ENCODE measurements around the gene NEK4. TPM values are rescaled to one million over a fixed set of nuclear protein-coding genes. Genes with fewer than 3 reads are reported as not detected.

NEK4 gene
- total and polyA plus RNA-seq, 10 of the 15 experiments (the other 5 are each of a cell fraction or from before 2014, with no cell fraction given): 7.0 to 29.1 (median 16.4) TPM

DNA sequence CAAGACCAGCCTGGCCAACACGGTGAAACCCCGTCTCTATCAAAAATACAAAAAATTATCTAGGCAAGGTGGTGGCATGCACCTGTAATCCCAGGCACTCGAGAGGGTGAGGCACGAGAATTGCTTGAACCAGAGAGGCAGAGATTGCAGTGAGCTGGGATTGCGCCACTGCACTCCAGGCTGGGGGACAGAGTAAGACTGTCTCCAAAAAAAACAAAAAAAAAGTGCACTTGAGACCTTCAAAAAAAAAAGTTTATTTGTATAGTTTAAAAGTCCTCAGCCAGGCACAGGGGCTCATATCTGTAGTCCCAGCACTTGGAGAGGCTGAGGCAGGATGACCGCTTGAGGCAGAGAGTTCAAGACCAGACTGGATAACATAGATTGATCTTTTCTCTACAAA, 87.1 kb downstream of the NEK4 start:
- peak overlapping the region; percentile 35; the same call in 1 of the 2 replicates for H3K27ac ChIP-seq (ENCODE audit: control insufficient read depth, insufficient read depth)
- ATAC-seq: no peak
- no peak overlapping the region; the same call in 1 of the 2 replicates for H3K4me2 ChIP-seq (ENCODE audit: control insufficient read depth, insufficient read depth)
- RAD21 ChIA-PET (ENCODE audit: unreplicated experiment): interaction anchor here (1.7 kb wide), 1 partner anchor 13 kb away, joined by 6 read pairs; no protein-coding TSS in a partner anchor
- no TSS peak for BruUV-seq (replicated peaks)
- no peaks in the 10 kb centered on the region for H3K27me3 ChIP-seq (replicated peaks in 1 of 2; ENCODE audit: control insufficient read depth in 2 of 2, insufficient read depth in 2 of 2, low read length in 1 of 2)
- in situ Hi-C loops (cut with MboI): no loop called here
- no peaks in the 10 kb centered on the region for H3K9me3 ChIP-seq (replicated peaks; ENCODE audit: control insufficient read depth, insufficient read depth, low read length)
- WGBS (ENCODE audit: insufficient coverage, insufficient replicate concordance, low lambda C conversion rate, missing lambda C conversion rate): 100% methylated on average over 6 of the region's 6 CpGs
- CTCF ChIA-PET: interaction anchor here (0.7 to 2.2 kb wide), 2 partner anchors 12 to 225 kb away, joined by 3 to 9 read pairs; no protein-coding TSS in a partner anchor
- H4K20me1 ChIP-seq (ENCODE audit: control insufficient read depth, insufficient read depth): no peaks in the 10 kb centered on the region
- no peak for DNase-seq (ENCODE audit: low read depth, low spot score)
- intact Hi-C loops (cut with micrococcal nuclease; ENCODE audit: unreplicated experiment): loop anchor here (10.0 kb wide), 1 partner anchor 229 kb away; the partner anchor contains the start of genes NISCH and TNNC1
- SMC1A ChIA-PET (ENCODE audit: uncharacterized antibody, unreplicated experiment): interaction anchor here (0.7 to 1.9 kb wide), 3 partner anchors 13 to 24 kb away, joined by 4 to 8 read pairs (median 4); no protein-coding TSS in a partner anchor
- H3K4me1 ChIP-seq (ENCODE audit: control insufficient read depth, insufficient read depth, low read length): peaks cover 29% of the 10 kb centered on the region
- no peak for FAIRE-seq
- TF ChIP-seq ZNF207 (IDR thresholded peaks at IDR 0.05; ENCODE audit: borderline replicate concordance): no peak
- TF ChIP-seq ZBED1 (IDR thresholded peaks at IDR 0.05; ENCODE audit: borderline replicate concordance): no peak
- TF ChIP-seq ZZZ3 (IDR thresholded peaks at IDR 0.05; ENCODE audit: control insufficient read depth, insufficient read length, low read depth): no peak
- no peak for TF ChIP-seq NFYB (IDR thresholded peaks at IDR 0.05; ENCODE audit: insufficient read depth, low read depth, low read length)
- TF ChIP-seq JUNB (IDR thresholded peaks at IDR 0.05): no peak
- no peak for TF ChIP-seq HDAC2 (IDR thresholded peaks at IDR 0.05)
- no peak for TF ChIP-seq NR2C2 (IDR thresholded peaks at IDR 0.05; ENCODE audit: borderline replicate concordance, control insufficient read depth, insufficient read length, low read depth)
- TF ChIP-seq, protein P1, sequence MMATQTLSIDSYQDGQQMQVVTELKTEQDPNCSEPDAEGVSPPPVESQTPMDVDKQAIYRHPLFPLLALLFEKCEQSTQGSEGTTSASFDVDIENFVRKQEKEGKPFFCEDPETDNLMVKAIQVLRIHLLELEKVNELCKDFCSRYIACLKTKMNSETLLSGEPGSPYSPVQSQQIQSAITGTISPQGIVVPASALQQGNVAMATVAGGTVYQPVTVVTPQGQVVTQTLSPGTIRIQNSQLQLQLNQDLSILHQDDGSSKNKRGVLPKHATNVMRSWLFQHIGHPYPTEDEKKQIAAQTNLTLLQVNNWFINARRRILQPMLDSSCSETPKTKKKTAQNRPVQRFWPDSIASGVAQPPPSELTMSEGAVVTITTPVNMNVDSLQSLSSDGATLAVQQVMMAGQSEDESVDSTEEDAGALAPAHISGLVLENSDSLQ (IDR thresholded peaks at IDR 0.05): no peak
- TF ChIP-seq GABPA (IDR thresholded peaks at IDR 0.05; ENCODE audit: low read depth): no peak
- TF ChIP-seq, protein P2, sequence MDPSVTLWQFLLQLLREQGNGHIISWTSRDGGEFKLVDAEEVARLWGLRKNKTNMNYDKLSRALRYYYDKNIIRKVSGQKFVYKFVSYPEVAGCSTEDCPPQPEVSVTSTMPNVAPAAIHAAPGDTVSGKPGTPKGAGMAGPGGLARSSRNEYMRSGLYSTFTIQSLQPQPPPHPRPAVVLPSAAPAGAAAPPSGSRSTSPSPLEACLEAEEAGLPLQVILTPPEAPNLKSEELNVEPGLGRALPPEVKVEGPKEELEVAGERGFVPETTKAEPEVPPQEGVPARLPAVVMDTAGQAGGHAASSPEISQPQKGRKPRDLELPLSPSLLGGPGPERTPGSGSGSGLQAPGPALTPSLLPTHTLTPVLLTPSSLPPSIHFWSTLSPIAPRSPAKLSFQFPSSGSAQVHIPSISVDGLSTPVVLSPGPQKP (IDR thresholded peaks at IDR 0.05; ENCODE audit: low read depth, low read length): no peak
- no peak for TF ChIP-seq ATF7 (IDR thresholded peaks at IDR 0.05; ENCODE audit: low read depth)
- TF ChIP-seq DPF2 (IDR thresholded peaks at IDR 0.05): no peak
- TF ChIP-seq ZNF622 (IDR thresholded peaks at IDR 0.05): no peak
- TF ChIP-seq, protein P3, sequence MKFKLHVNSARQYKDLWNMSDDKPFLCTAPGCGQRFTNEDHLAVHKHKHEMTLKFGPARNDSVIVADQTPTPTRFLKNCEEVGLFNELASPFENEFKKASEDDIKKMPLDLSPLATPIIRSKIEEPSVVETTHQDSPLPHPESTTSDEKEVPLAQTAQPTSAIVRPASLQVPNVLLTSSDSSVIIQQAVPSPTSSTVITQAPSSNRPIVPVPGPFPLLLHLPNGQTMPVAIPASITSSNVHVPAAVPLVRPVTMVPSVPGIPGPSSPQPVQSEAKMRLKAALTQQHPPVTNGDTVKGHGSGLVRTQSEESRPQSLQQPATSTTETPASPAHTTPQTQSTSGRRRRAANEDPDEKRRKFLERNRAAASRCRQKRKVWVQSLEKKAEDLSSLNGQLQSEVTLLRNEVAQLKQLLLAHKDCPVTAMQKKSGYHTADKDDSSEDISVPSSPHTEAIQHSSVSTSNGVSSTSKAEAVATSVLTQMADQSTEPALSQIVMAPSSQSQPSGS (IDR thresholded peaks at IDR 0.05; ENCODE audit: low read length): no peak
- no peak for TF ChIP-seq STAT1 (conservative IDR thresholded peaks at IDR 0.05)
- no peak for TF ChIP-seq PAX8 (IDR thresholded peaks at IDR 0.05)
- TF ChIP-seq, protein P4, sequence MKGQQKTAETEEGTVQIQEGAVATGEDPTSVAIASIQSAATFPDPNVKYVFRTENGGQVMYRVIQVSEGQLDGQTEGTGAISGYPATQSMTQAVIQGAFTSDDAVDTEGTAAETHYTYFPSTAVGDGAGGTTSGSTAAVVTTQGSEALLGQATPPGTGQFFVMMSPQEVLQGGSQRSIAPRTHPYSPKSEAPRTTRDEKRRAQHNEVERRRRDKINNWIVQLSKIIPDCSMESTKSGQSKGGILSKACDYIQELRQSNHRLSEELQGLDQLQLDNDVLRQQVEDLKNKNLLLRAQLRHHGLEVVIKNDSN (IDR thresholded peaks at IDR 0.05; ENCODE audit: borderline replicate concordance, extremely low read length, insufficient read depth, low read depth, low read length): no peak
- TF ChIP-seq RELA (IDR thresholded peaks at IDR 0.05; ENCODE audit: borderline replicate concordance, partially characterized antibody): no peak
- POLR2A ChIA-PET: no interaction called here
- H3K79me2 ChIP-seq (ENCODE audit: control insufficient read depth, insufficient read depth, low read length): peaks cover 90% of the 10 kb centered on the region
- H3K4me3 ChIP-seq: peak overlapping the region; percentile 79; the same call in 1 of the 2 replicates
- H3K36me3 ChIP-seq (ENCODE audit: control insufficient read depth in 2 of 2, insufficient read depth in 2 of 2, low read length in 1 of 2): peaks cover 4 to 25% of the 10 kb centered on the region in 2 experiments
- H3K9ac ChIP-seq (ENCODE audit: control insufficient read depth, insufficient read depth, low read length): no peak overlapping the region
- H2AFZ ChIP-seq (ENCODE audit: control insufficient read depth, low read depth, low read length): no peak overlapping the region

All from GM12878 (cell line).